Placental epithelial cell (primary cell): ENCODE results near the gene MCAT. TPM values are rescaled to one million over a fixed set of nuclear protein-coding genes. Genes with fewer than 3 reads are reported as not detected.

ENCODE experiments used
- total RNA-seq: library from RNA; depleted of rRNA; stranded (reverse); fragments of >200 nt; gene quantifications from 2 replicates; pipeline ENCODE4 v1.2.3, GENCODE V29; 2012

Gene MCAT, protein sequence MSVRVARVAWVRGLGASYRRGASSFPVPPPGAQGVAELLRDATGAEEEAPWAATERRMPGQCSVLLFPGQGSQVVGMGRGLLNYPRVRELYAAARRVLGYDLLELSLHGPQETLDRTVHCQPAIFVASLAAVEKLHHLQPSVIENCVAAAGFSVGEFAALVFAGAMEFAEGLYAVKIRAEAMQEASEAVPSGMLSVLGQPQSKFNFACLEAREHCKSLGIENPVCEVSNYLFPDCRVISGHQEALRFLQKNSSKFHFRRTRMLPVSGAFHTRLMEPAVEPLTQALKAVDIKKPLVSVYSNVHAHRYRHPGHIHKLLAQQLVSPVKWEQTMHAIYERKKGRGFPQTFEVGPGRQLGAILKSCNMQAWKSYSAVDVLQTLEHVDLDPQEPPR
- 13.0 and 15.4 TPM in 2 replicates for total RNA-seq

DNA sequence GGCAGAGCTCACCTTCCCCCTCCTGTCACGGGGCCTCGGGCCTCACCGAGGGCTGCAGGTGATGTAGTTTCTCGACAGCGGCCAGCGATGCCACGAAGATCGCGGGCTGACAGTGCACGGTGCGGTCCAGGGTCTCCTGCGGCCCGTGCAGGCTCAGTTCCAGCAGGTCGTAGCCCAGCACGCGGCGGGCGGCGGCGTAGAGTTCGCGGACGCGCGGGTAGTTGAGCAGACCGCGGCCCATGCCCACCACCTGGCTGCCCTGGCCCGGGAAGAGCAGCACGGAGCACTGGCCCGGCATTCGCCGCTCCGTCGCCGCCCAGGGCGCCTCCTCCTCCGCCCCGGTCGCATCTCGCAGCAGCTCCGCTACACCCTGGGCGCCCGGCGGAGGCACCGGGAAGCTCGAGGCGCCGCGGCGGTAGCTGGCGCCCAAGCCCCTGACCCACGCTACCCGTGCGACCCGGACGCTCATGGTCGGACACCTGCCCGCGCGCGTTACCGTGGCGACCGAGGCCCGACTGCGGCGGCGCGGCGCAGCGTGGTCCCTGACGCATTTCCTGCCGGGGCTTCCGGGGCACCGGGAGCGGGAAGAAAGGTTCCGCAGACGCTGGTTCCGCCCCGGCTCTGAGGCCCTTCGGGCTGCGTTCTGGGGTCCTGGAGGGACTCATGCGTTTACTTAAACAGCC, at the start of gene MCAT:
TSS of gene MCAT (minus strand) at position 519 of the 683 bp plus-strand sequence. CDS start at position 469, 50 bp downstream.

DNA sequence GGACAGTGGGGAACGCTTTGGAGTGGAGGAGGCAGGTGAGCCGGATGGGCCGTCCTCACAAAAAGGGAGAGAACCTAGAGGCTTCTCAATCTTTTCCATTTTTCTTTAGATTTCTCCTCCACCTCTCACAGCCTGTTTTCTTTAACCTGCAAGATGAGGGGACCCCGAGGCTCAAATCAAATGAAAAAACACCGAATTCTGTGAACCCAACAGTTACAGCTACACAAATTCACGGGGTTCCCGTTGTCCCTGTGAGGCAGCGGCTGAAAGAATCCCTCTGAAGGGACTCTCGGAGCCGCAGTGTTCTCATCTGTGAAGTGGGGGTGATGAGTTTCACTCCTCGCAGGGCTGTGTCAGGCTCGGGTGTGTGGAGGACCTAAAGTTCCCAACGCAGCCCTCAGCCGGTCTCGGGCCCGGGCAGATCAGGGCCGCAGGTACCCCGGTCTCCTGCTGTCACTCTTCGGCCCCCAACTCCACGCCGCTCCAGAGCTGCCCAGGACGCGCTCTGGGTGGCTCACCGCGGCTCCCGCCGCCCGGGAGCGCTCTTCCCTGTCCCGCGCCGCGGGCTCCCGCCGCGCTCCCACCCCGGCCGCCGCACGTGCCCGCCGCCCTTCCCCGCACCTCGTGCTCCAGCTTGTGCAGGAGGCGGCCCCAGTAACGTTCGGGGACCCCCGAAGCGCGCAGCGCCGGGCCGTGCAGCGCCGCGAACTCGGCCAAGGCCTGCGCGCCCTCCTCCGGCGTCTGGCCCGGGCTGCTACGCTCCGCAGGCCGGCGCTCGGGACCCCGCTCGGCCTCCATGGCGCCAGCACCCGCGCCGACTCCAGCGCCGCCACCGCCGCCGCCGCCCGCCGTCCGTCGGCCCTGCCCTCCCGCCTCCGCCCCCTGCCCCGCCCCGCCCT, 43.3 kb upstream of the MCAT start, which contains the start of gene TTLL12:
TSS of gene TTLL12 (minus strand) at position 863 of the 899 bp plus-strand sequence. CDS start at position 798, 65 bp downstream.

DNA sequence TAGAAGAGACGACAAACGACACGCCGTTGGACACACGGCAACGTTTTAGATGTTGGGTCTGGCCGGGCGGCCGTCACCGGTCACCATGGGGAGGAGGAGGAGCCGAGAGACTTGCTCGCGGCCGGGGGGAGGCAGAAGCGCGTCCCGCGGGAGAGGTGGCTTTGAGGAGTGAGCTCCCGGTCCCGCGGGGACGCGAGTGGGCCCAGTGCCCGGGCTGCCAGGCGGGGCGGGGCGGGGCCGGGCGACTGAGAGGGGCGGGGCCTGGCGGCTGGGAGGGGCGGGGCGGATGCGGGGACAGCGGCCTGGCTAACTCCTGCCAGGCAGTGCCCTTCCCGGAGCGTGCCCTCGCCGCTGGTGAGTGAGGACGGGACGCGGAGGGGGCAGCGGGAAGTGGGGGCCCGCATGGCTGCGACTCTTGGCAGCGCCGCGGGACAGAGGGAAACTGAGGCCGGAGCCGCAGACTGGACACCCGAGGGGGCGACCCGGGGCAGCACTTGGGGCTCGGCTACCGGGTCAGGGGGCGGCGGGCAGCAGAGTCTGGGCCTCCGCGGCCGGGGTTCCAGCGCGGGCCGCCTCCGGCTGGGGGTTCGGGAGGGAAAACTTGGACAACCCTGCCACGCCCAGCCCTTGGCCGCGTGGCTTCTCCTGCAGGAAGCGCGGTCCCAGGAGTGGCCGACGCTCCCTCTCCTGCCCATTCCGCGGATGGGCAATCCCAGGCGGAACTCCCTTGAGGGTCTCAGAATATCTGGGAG, 8.2 kb upstream of the MCAT start, which contains the start of gene TSPO:
TSS of gene TSPO (plus strand) at position 309 of the 752 bp plus-strand sequence. CDS start 7,680 bp downstream, outside the sequence.

GRCh38 chr22:43110444-43110926, 32.7 kb downstream of the MCAT start, which contains the start of gene BIK:
TSS of gene BIK (plus strand) at chr22:43110750. CDS start at chr22:43124023, 13,273 bp downstream.

DNA sequence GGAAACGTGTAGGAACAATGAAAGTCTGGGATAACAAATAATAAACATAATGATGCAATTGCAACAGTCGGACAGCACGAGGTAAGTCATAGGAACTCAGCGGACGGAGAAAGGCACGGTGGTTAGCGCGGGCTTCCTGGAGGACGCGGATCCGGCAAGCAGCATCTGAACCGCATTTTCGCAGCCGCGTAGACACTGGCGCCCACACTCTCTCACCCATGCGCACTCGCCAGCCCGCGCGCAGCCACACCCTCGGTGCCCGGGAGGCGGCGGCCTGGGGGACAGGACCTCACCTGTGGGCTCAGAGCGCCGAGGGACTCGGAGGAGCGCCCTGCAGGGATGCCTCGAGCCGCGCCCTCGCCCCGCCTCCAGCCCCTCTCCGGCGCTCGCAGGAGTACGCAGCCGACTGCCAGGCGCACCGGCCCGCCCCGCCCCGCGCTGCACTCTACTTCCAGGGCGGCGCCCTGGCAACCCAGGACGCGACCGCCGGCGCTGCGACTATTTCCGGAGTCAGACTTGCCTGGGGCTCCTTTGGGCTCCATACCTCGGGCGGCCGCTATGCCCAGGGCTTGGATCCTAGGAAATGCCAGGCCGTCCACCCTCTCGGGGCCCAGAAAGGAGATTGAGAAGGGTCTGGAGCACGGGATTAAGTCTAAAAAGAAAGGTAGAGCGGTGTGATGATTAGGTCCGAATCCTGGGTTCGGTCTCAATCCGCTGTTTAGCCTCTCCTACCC, 54.0 kb downstream of the MCAT start, which contains the start of gene TTLL1:
TSS of gene TTLL1 (minus strand) at position 408 of the 734 bp plus-strand sequence. CDS start 13,805 bp downstream, outside the sequence.

Other genes with a start within 250 kb of the MCAT start
- 72.2 and 114 TPM in 2 replicates for gene PACSIN2, start 128.2 kb downstream of the MCAT start, total RNA-seq
- 7.6 and 16.1 TPM in 2 replicates for gene TTLL1, start 54.0 kb downstream of the MCAT start, total RNA-seq
- 1.5 and 3.5 TPM in 2 replicates for gene BIK, start 32.6 kb downstream of the MCAT start, total RNA-seq
- 129 and 155 TPM in 2 replicates for gene TSPO, start 8.2 kb upstream of the MCAT start, total RNA-seq
- gene TTLL12, start 43.7 kb upstream of the MCAT start, total RNA-seq, result 19.6 and 37.7 TPM in 2 replicates
- under 0.01 TPM in 1 of 2 replicates, not detected in the other for gene SCUBE1, start 200.0 kb upstream of the MCAT start, total RNA-seq